Activated T-cell treated with anti-CD3 and anti-CD28 coated beads, Interleukin-2, amount 50 U/mL, for 24 hours (primary cell): ENCODE measurements around the gene SF3A1.
A peak's percentile ranks its signal among the peaks of the same experiment; 100 is the strongest.

ENCODE experiments used
- DNase-seq: peaks from one replicate; pipeline ENCODE4 v3.0.0-alpha.2; 2020
- H3K27ac Mint-ChIP-seq: 2 replicates; pipeline ENCODE4 v1.8.0; 2020; ENCODE audit warnings: mild to moderate bottlenecking, mixed read lengths
- H3K27me3 Mint-ChIP-seq: 2 replicates; pipeline ENCODE4 v1.8.0; 2020; ENCODE audit warnings: mixed read lengths
- H3K36me3 Mint-ChIP-seq: 2 replicates; pipeline ENCODE4 v1.8.0; 2020; ENCODE audit warnings: low read depth, mixed read lengths
- H3K4me1 Mint-ChIP-seq: 2 replicates; pipeline ENCODE4 v1.8.0; 2020; ENCODE audit warnings: low read depth, mixed read lengths
- H3K4me3 Mint-ChIP-seq: 2 replicates; pipeline ENCODE4 v1.8.0; 2020; ENCODE audit warnings: mild to moderate bottlenecking, moderate library complexity, mixed read lengths
- H3K9me3 Mint-ChIP-seq: 2 replicates; pipeline ENCODE4 v1.8.0; 2020; ENCODE audit warnings: mixed read lengths

SF3A1 gene

GRCh38 chr22:30328466-30329049 lies 28.1 kb downstream of the SF3A1 start:
- Mint-ChIP-seq H3K9me3 (no peaks in the 10 kb centered on the region), H3K4me3 (no peak overlapping the region), H3K27ac (peak overlapping the region; percentile 44), H3K27me3 (no peaks in the 10 kb centered on the region), H3K4me1 (peaks cover 53% of the 10 kb centered on the region), H3K36me3 (peaks cover 63% of the 10 kb centered on the region)
- no peak for DNase-seq

- H3K27me3 Mint-ChIP-seq = no peaks in the 10 kb centered on the region
- H3K4me1 Mint-ChIP-seq = peaks cover 53% of the 10 kb centered on the region
- peak overlapping the region; percentile 79 for H3K4me3 Mint-ChIP-seq
- H3K27ac Mint-ChIP-seq = peak overlapping the region; percentile 90
- H3K36me3 Mint-ChIP-seq = peaks cover 61% of the 10 kb centered on the region
- H3K9me3 Mint-ChIP-seq = no peaks in the 10 kb centered on the region
- no peak for DNase-seq
Measured at GRCh38 chr22:30327864-30328345, 28.8 kb downstream of the SF3A1 start.

- peaks cover 50% of the 10 kb centered on the region for H3K4me1 Mint-ChIP-seq
- peak within 1 kb of the TSS; percentile 84 for H3K4me3 Mint-ChIP-seq
- no peaks in the 10 kb centered on the region for H3K9me3 Mint-ChIP-seq
- peak within 1 kb of the TSS; percentile 90 for H3K27ac Mint-ChIP-seq
- H3K36me3 Mint-ChIP-seq = peaks cover 55% of the 10 kb centered on the region
- peak; percentile 93 for DNase-seq
- H3K27me3 Mint-ChIP-seq = no peaks in the 10 kb centered on the region
Measured at GRCh38 chr22:30326706-30327362, 29.9 kb downstream of the SF3A1 start, which contains the start of gene TBC1D10A. Gene TBC1D10A (minus strand): TSS chr22:30326941. CDS start chr22:30326881, 60 bp downstream.

- no peak for DNase-seq
- Mint-ChIP-seq H3K27me3 (no peaks in the 10 kb centered on the region), H3K4me3 (peak overlapping the region; percentile 84), H3K36me3 (peaks cover 53% of the 10 kb centered on the region), H3K4me1 (peaks cover 55% of the 10 kb centered on the region), H3K9me3 (no peaks in the 10 kb centered on the region), H3K27ac (peak overlapping the region; percentile 86)
Measured at GRCh38 chr22:30326255-30326705, 30.4 kb downstream of the SF3A1 start.

GRCh38 chr22:30325724-30326254 lies 30.9 kb downstream of the SF3A1 start:
- Mint-ChIP-seq H3K36me3 (peaks cover 52% of the 10 kb centered on the region), H3K4me1 (peaks cover 60% of the 10 kb centered on the region), H3K9me3 (no peaks in the 10 kb centered on the region), H3K4me3 (peak overlapping the region; percentile 84), H3K27me3 (no peaks in the 10 kb centered on the region), H3K27ac (peak overlapping the region; percentile 86)
- DNase-seq = no peak

GRCh38 chr22:30325065-30325720 lies 31.5 kb downstream of the SF3A1 start:
- Mint-ChIP-seq H3K27ac (peak overlapping the region; percentile 86), H3K9me3 (no peaks in the 10 kb centered on the region), H3K36me3 (peaks cover 51% of the 10 kb centered on the region), H3K4me3 (peak overlapping the region; percentile 84), H3K4me1 (peaks cover 64% of the 10 kb centered on the region), H3K27me3 (no peaks in the 10 kb centered on the region)
- DNase-seq = no peak

- Mint-ChIP-seq H3K4me1 (peaks cover 74% of the 10 kb centered on the region), H3K9me3 (no peaks in the 10 kb centered on the region), H3K4me3 (peak overlapping the region; percentile 84), H3K27me3 (no peaks in the 10 kb centered on the region), H3K27ac (peak overlapping the region; percentile 86), H3K36me3 (peaks cover 44% of the 10 kb centered on the region)
- no peak for DNase-seq
Measured at GRCh38 chr22:30324014-30324730, 32.5 kb downstream of the SF3A1 start.

GRCh38 chr22:30323246-30323645 lies 33.4 kb downstream of the SF3A1 start:
- Mint-ChIP-seq H3K27me3 (no peaks in the 10 kb centered on the region), H3K27ac (peak overlapping the region; percentile 86), H3K4me1 (peaks cover 83% of the 10 kb centered on the region), H3K9me3 (no peaks in the 10 kb centered on the region), H3K4me3 (no peak overlapping the region), H3K36me3 (peaks cover 39% of the 10 kb centered on the region)
- DNase-seq = no peak

- Mint-ChIP-seq H3K4me1 (peaks cover 89% of the 10 kb centered on the region), H3K27me3 (no peaks in the 10 kb centered on the region), H3K36me3 (peaks cover 44% of the 10 kb centered on the region), H3K4me3 (no peak overlapping the region), H3K9me3 (no peaks in the 10 kb centered on the region), H3K27ac (peak overlapping the region; percentile 78)
- DNase-seq = no peak
Measured at GRCh38 chr22:30321461-30321860, 35.2 kb downstream of the SF3A1 start.

- DNase-seq = no peak
- Mint-ChIP-seq H3K4me3 (no peak overlapping the region), H3K36me3 (peaks cover 42% of the 10 kb centered on the region), H3K27ac (peak overlapping the region; percentile 83), H3K9me3 (no peaks in the 10 kb centered on the region), H3K4me1 (peaks cover 92% of the 10 kb centered on the region), H3K27me3 (no peaks in the 10 kb centered on the region)
Measured at GRCh38 chr22:30320021-30320556, 36.6 kb downstream of the SF3A1 start.

GRCh38 chr22:30318799-30319419 lies 37.8 kb downstream of the SF3A1 start:
- DNase-seq = no peak
- H3K9me3 Mint-ChIP-seq = no peaks in the 10 kb centered on the region
- peaks cover 92% of the 10 kb centered on the region for H3K4me1 Mint-ChIP-seq
- H3K4me3 Mint-ChIP-seq = no peak overlapping the region
- H3K36me3 Mint-ChIP-seq = peaks cover 39% of the 10 kb centered on the region
- H3K27ac Mint-ChIP-seq = peak overlapping the region; percentile 83
- no peaks in the 10 kb centered on the region for H3K27me3 Mint-ChIP-seq

GRCh38 chr22:30317778-30318177 lies 38.9 kb downstream of the SF3A1 start:
- Mint-ChIP-seq H3K4me1 (peaks cover 91% of the 10 kb centered on the region), H3K4me3 (no peak overlapping the region), H3K27ac (peak overlapping the region; percentile 83), H3K27me3 (no peaks in the 10 kb centered on the region), H3K36me3 (peaks cover 33% of the 10 kb centered on the region), H3K9me3 (no peaks in the 10 kb centered on the region)
- no peak for DNase-seq

- Mint-ChIP-seq H3K27me3 (no peaks in the 10 kb centered on the region), H3K4me3 (no peak overlapping the region), H3K27ac (peak overlapping the region; percentile 92), H3K4me1 (peaks cover 96% of the 10 kb centered on the region), H3K36me3 (peaks cover 27% of the 10 kb centered on the region), H3K9me3 (no peaks in the 10 kb centered on the region)
- DNase-seq = no peak
Measured at GRCh38 chr22:30315962-30316576, 40.6 kb downstream of the SF3A1 start.
